ENCODE results near the gene LCTL.

- TF ChIP-seq REST (IDR thresholded peaks at IDR 0.05; ENCODE audit: insufficient read depth in 1 of 2, low read depth in 2 of 2, low read length in 2 of 2) = no peak
- TF ChIP-seq POLR2AphosphoS5 (IDR thresholded peaks at IDR 0.05; ENCODE audit: low read depth, low read length) = no peak
These were observed 60.0 kb downstream of the LCTL start for GRCh38 chr15:66505818-66506217.
